ENCODE data around the gene IRF2.
A peak's percentile ranks its signal among the peaks of the same experiment; 100 is the strongest.

Gene IRF2

DNA sequence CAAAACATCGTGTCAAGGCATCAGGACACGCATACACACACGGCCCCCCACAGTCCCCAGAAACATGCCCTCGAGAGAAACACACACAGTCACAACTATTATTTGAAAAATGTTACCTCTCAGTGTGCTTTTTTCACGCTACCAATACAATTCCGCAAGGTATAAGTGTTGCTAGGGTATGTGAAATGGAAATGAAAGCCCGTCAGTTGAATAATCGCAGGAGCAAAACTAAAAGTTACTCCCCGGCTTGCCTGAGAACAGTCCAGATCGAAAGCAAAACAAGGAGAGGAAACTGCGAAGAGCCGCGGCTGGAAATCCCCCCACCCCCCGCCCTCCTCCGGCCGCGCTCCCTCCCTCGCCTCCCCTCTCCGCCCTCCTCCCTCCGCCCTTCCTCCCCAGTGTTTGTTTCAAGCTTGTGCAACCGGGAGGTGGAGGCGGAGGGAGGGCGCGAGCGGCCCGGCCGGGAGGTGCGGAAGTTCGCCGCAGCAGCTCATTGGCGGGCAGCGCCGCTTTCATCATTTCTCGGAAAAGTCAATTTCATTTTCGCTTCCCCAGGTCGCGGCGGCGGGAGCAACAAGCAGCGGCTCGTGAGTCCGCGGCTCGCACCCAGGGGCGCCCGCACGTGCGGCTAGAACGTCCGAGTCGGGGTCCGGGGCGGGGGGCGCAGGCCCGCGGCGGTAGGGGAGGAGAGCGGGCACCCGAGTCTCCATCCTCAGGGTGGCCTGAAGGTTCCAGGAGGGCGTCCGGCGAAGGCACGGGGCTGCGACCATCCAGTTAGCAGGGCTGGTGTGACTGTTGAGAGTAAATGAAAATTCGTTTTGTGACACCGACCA, at the start of gene IRF2:
Gene IRF2 (minus strand): TSS at position 288 of the 833 bp plus-strand sequence. CDS start 45,486 bp downstream, outside the sequence.
- peak; percentile 88 to 94 for DNase-seq (ENCODE audit: low read depth in 2 of 2)

DNA sequence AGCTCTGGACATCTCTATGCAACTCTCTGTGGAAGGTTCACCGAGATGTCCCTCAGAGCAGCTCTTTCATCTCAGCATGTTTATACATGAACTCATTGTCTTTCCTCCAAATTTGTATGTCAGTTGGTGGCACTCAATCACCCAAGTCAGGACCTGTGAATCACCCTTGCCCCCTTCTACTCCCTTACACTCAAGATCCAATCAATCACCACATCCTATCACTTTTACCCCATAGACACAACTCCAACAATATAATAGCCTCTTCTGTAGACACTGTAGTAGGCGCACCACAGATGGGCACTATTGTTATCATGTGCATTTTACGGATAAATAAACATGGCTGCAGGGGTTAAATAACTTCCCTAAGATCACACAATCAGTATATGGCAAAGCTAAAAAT, 41.3 kb upstream of the IRF2 start:
- no peak for DNase-seq (ENCODE audit: low read depth in 2 of 2)

DNA sequence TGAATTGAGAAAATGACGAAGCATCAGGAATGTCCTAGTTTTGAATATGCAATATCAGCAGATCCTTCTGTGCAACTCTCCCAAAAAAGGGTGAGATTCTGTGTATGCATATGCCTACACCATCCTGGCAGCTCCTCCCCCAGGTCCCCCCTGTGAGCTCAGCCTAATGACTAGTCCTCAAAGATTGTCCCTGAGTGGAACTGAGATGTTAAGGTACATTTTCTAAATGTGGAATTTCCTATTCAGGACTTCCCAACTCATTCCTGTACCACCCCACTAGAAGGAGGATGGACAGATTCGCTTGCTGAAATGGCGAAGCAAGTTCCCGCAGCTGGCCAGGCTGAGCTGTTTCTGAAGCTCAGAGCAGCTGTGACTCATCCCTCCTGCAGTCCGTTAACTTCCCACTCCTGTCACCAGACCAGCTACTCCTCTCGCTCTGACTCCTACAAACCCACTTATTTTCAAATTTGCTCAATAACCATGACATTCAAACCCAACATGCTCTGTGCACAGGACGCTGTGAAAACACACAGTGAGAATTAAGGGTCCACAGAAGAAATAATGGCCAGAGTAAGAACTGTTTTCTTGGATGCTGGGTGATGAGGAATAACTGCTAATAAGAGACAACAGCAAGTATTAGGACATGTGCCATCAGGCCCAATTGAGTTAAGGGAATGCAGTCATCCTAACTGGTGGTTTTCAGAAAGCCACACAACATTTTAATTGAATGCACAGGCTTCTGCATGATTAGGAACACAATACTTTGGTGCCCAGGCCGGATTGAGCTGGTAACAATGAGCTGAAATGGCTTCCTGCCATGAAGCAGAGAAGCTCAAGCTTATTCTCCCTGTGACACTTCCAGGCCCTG, 40.0 kb upstream of the IRF2 start:
- no peak for DNase-seq (ENCODE audit: low read depth in 2 of 2)

DNA sequence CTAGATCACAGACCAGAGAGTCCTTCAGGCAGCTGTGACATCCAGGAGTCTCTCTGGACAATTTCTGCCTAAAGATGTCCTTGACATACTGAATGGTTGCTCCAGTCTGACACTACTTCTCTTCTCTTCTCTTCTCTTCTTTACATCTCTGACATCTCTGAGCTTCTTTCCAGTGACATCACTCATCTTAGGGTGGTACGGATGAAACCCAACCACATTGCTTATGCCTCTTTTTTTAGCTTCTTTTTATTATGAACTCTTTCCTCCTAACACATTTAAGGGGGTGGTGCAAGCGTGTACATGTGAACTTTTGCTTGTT, 39.4 kb upstream of the IRF2 start:
- DNase-seq (ENCODE audit: low read depth in 2 of 2), result no peak

- no peak for DNase-seq (ENCODE audit: low read depth in 2 of 2)
Observed at GRCh38 chr4:184511156-184511555, 36.8 kb upstream of the IRF2 start.

- DNase-seq (ENCODE audit: low read depth in 2 of 2), result no peak
Observed at GRCh38 chr4:184510401-184510800, 36.1 kb upstream of the IRF2 start.

GRCh38 chr4:184506527-184507121, 32.3 kb upstream of the IRF2 start:
- no peak for DNase-seq (ENCODE audit: low read depth in 2 of 2)

DNA sequence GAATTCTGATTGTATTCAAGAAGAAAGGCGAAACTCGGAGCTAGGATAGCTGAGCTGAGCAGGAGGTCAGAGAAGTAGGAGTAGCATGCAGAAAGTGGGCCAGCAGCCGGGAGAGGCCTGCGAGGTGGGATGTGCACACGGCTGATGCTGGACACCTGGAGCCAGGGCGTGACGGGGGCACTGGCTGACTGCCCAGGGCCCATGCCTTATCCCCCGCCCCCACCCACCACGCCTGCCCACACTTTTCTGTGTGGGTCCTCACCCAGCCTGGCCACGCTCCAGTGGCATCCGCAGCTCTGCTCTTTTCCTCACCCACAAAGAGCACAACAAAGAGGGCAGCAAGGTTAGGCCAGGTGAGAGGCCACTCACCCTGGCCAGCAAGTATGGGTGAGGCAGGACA, 30.0 kb upstream of the IRF2 start:
- DNase-seq (ENCODE audit: low read depth in 2 of 2), result no peak

- no peak for DNase-seq (ENCODE audit: low read depth in 2 of 2)
Observed at GRCh38 chr4:184503869-184504300, 29.5 kb upstream of the IRF2 start.

- DNase-seq (ENCODE audit: low read depth in 2 of 2), result no peak
Observed at GRCh38 chr4:184500748-184501589, 26.6 kb upstream of the IRF2 start.

GRCh38 chr4:184499996-184500395, 25.6 kb upstream of the IRF2 start:
- no peak for DNase-seq (ENCODE audit: low read depth in 2 of 2)

GRCh38 chr4:184498598-184498997, 24.2 kb upstream of the IRF2 start:
- no peak for DNase-seq (ENCODE audit: low read depth in 2 of 2)

DNA sequence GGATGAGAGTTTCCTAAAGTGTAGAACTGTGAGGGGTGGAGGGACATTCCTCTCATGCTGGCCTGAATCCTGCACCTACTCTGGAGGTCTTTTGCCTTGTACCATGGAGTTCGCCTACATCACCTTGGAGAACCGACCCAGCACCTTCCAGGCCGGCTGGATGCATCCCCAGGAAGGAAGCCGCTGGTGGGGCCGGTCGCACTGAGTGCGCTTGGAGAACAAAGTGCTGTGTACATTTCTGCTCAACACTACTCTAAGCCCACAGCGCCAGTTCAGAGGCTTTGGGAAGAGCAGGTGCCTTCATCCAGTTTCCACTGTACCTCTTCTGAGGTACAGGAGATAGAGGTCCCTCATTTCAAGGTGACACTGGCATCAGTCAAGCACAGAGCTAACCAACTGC, 15.4 kb upstream of the IRF2 start:
- DNase-seq (ENCODE audit: low read depth in 2 of 2), result no peak

DNA sequence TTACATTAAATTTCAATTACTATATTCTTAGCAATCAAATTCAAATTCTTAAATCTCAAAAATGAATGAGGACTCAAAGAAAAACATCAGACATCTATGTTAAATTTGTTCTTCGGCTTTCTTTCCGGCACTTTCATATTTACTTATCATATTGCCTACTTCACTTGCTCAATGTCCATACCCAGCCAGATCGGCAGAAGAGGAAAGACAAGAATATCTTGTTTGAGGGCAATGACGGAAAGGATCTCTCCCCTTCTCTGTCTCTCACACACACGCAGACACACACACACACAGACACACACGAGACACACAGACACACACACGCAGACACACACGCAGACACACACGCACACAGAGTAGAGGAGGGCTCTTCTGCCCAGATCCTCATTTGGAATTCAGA, 13.2 kb upstream of the IRF2 start:
- no peak for DNase-seq (ENCODE audit: low read depth in 2 of 2)

GRCh38 chr4:184485279-184485678, 10.9 kb upstream of the IRF2 start:
- no peak for DNase-seq (ENCODE audit: low read depth in 2 of 2)

DNA sequence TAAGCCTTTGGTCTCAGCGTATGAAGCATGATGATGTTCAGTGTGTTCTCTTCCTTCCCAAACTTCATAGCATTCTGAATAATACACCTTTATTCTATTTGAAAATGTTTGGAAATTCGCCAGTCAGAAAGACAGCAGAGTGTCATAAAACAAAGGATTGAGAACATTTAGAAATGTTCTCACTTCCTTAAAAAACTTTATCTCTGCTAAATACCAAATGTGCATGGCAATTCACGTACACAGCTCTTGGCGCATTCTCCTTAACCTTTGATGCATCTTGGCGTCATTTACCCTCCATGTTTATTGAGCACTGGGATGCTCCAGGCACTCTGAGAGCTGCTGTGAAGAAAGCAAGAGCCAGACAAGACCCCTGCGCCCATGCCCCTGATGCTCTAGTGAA, 7.2 kb upstream of the IRF2 start:
- no peak for DNase-seq (ENCODE audit: low read depth in 2 of 2)

DNA sequence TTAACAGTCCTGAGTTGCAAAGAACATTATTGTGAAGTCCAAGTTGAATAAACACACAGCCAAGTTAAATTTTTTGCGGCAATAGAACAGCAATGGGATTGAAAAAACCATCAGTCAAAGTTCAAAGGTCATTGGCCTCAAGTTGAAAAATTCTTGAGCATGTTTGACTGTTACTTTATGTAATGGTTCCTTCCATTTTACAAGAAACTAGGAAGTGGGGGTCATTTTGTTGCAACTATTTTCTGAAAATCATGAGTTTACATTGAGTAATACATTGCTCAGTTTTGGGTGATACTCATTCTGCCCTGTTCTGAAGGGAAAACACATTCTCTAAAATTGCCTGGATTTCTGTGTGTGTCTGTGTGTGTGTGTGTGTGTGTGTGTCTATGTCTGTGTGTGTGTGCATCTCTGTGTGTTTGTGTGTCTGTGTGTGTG, 5.2 kb upstream of the IRF2 start:
- no peak for DNase-seq (ENCODE audit: low read depth in 2 of 2)

GRCh38 chr4:184477201-184477999, 3.0 kb upstream of the IRF2 start:
- DNase-seq (ENCODE audit: low read depth in 2 of 2), result no peak

GRCh38 chr4:184476695-184477094, 2.3 kb upstream of the IRF2 start:
- DNase-seq (ENCODE audit: low read depth in 2 of 2), result no peak

GRCh38 chr4:184475498-184475897, 1.1 kb upstream of the IRF2 start:
- no peak for DNase-seq (ENCODE audit: low read depth in 2 of 2)

- no peak for DNase-seq (ENCODE audit: low read depth in 2 of 2)
Observed at GRCh38 chr4:184475096-184475461, 729 bp upstream of the IRF2 start.
